ENCODE measurements around the gene CLMP. TPM values are rescaled to one million over a fixed set of nuclear protein-coding genes. Genes with fewer than 3 reads are reported as not detected.
"Not testable (repeated sequence)": the region's sequence is repeated elsewhere in the genome, so short reads cannot be mapped to it uniquely, and the experiment has no call there.

Gene CLMP
- total RNA-seq, 1 donor from 2014 or later, result 0.17 TPM

DNA sequence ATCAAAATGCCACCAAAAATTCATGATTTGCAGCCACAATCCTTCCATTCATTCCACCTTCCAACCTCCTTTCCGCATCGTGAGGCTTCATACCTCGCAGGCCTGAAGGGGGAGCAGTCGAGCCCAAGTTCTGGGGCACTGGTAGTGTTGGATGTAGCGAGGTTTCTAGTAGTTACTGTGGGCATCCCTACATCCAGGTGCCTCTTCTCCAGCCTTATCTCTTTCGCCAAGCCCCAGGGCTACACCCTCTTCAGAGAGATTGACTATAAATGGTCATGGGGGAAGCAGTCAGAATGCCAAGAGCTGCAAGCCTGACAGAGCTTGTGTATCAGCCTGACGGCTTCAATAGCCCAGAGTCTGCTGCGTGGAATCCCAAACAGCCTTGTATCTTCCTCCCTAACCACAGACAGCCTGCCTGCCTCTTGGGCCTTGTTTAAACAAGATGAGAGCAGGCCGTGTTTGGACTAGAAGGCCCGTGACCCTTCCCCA lies 28.9 kb downstream of the CLMP start:
- peak; percentile 17 for DNase-seq

GRCh38 chr11:123164732-123165450 lies 30.2 kb downstream of the CLMP start:
- DNase-seq, result no peak

DNA sequence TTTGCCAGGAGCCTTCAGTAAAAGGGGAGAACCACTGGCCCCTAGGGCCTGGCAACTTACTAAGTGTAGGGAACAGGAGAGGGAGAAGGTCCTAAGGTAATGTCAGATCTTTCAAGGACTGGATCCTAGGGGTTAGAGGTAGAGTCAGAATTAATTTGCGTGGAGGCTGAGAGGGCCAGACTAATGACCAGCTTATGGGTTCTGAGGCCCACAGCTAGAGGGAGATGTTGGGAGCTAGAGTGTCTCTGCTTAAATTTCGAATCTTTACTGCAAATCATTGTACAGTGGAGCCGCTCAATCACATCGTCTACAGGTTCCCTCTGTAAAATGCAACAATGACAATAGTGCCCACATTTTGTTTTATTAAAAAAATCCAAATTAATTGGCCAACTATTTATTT lies 31.4 kb downstream of the CLMP start:
- DNase-seq, result no peak

- no peak for DNase-seq
Observed at GRCh38 chr11:123161376-123162030, 33.5 kb downstream of the CLMP start.

DNA sequence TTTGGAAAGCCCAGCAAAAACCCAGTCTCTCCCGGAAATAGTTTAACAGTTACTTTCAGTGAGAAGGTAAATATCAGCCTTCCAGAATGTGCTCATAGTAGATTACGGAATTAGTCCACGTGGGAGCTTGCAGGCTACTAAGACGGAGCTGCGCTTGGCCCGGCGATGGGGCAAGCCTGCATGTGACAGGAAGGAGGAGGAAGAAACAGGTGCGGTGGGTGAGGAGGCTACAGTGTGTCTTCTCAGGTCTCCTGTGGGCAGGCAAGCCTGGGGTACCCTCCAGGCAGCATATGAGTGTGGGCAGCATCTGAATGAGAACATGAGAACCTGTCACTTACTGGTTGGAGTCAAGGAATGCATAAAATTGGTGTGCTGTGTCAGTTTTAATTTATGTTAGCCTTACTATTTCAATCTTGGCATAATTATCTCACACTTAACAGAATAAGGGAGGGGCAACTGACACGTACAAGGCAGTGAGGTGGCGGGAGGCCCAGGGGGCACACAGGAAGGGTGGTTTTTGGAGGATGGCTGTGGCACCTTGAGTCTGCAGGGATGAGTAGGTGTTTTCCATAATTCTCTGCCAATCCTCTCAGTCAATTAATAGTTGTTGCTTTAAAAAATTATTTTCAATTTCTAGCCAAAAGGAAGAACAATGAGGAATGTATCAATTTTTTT lies 35.7 kb downstream of the CLMP start:
- no peak for DNase-seq

- DNase-seq, result no peak
Observed at GRCh38 chr11:123158033-123159003, 36.7 kb downstream of the CLMP start.

- no peak for DNase-seq
Observed at GRCh38 chr11:123152951-123153350, 42.1 kb downstream of the CLMP start.

DNA sequence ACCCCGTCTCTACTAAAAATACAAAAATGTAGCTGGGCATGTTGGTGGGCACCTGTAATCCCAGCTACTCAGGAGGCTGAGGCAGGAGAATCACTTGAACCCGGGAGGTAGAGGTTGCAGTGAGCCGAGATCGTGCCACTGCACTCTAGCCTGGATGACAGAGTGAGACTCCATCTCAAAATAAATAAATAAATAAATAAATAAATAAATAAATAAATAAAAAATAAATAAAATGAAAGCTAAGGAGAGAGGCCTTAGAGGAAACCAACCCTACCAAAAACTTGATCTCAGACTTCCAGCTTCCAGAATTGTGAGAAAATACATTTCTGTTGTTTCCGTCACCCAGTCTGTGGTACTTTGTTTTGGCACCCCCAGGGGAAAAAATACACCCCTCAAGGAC lies 42.7 kb downstream of the CLMP start:
- DNase-seq, result not testable (repeated sequence)

GRCh38 chr11:123151796-123152195 lies 43.3 kb downstream of the CLMP start:
- no peak for DNase-seq

DNA sequence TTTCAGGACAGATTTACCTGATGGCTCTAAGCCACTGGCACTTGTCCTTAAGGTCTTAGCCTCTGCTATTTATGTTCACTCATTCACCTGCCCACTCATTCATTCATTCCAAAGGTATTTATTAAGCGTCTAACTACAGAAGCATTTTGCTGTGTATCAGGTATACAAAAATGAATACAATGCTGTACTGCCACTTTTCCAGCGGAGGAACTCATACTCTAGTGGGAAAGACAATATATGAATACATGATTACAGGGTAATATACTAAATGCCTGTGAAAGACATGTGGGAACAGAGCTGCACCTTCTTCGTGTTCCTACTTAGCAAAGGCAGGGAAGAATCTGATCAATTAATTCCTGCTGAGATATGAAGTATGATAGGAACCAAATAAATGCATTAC lies 43.7 kb downstream of the CLMP start:
- no peak for DNase-seq

DNA sequence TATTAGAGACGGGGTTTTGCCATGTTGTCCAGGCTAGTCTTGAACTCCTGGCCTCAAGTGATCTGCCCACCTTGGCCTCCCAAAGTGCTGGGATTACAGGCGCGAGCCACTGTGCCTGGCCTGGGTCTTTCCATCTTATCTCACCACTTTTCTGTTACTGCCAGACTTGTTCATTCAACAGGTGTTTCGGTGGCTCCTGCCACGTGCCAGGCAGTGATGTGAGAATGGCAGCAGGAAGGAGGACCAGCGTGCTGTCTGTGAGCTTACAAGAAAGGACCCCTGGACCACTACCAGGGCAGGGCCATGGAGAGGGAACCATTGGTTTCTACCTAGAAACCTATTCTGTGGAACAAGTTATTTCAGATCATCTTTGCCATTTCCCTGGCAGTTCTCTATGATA lies 44.2 kb downstream of the CLMP start:
- DNase-seq, result no peak

GRCh38 chr11:123148965-123149364 lies 46.1 kb downstream of the CLMP start:
- DNase-seq, result no peak

DNA sequence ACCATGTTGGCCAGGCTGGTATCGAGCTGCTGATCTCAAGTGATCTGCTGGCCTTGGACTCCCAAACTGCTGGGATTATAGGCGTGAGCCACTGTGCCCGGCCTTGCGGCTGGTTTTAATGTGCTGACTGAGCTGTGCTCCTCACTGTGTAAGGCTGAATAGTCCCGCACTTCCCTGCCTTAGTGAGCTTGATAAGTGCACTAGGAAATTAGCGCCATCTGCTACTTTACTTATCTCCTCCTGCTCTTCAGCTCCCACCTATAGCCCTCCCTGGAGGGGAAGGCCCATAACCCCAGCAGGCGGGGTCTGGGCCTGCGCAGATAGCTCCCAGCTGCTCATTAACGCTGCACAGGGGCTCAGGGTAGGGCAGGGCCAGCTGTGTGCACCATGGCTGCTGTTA lies 49.4 kb downstream of the CLMP start:
- no peak for DNase-seq

GRCh38 chr11:123145220-123145619 lies 49.8 kb downstream of the CLMP start:
- DNase-seq, result peak; percentile 38

GRCh38 chr11:123144707-123145106 lies 50.3 kb downstream of the CLMP start:
- no peak for DNase-seq

GRCh38 chr11:123143921-123144320 lies 51.1 kb downstream of the CLMP start:
- no peak for DNase-seq

- DNase-seq, result no peak
Observed at GRCh38 chr11:123143476-123143875, 51.6 kb downstream of the CLMP start.

- DNase-seq, result no peak
Observed at GRCh38 chr11:123139206-123139605, 55.8 kb downstream of the CLMP start.

DNA sequence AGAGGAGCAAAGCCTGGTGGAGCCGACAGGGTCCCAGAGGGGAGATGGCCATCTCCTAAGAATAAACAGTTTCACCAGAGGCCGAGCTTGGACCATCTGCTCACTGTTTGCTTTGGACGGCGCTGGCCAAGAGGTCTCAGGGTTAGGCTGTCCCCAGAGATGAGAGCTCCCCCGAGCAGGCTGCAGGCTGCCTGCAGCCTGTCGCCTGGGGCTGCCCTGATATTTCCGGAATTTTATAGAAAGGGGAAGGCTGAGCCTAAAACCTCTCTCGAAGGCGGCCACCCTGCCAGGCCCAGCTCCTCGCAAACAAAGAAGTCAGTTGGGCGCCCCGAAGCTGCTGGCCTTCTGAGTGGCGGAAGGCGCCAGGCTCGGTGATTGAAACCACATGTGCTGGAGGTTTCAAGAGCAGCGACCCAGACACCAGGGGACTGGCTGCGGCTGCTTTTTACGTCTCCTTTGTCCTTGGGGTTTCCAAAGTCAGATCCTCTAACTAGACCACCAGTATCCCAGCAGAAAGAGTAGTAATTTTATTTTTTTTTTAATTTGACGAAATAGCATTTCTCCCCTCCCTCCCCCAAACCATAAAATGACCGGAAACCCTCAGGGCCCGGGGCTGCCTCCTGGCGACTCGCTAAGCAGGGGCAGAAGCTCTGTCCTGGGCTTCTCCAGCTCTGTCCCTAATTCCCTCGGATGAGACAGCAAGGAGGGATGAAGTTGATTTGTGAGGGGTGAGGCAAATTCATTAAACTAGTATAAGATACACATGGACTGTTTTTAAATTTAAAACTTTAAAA lies 57.4 kb downstream of the CLMP start:
- peak; percentile 52 for DNase-seq

DNA sequence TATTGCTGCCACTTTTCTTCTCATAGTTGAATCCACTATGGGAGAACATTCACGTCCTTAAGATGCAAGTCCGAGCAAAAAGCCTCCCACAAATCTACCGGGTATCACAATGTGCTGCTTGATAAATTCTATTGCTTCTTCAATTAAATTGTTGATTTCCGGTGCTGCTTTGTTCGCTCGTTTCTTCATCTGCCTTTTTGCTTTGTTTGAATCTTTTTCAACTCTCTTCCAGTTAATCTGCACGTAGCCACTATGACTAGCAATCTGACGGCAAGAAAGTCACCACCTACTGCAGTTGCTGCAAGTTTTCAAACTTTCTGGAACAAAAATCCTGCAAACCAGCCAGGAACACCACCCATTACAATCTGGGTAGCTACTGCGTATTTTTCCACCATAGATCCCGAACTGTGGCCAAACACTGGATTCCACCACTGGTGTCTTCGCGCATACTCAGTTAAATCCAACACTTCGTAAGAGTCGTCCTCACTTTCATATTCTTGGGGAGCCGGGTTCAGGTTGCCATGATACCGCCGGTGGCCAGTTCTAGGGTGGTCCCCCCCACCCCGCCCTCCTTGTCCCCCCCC lies 59.1 kb downstream of the CLMP start:
- no peak for DNase-seq

GRCh38 chr11:123132881-123133280 lies 62.2 kb downstream of the CLMP start:
- DNase-seq, result no peak

Data from dermis blood vessel endothelial cell (primary cell).